WI38 (cell line): ENCODE measurements around the gene NPSR1.

Source experiments
- H3K4me3 ChIP-seq: 2 replicates; pipeline ENCODE4 v1.5.1; 2011; ENCODE audit warnings: low read depth, mild to moderate bottlenecking, control low read depth, low read length
- TF ChIP-seq, protein P1 (sequence below): IDR thresholded peaks from 2 replicates; pipeline ENCODE4 v1.5.1; 2012; ENCODE audit warnings: low read depth, mild to moderate bottlenecking, control low read depth, low read length

Gene NPSR1

GRCh38 chr7:34757570-34758110, 99.6 kb downstream of the NPSR1 start:
- H3K4me3 ChIP-seq = no peak overlapping the region
- TF ChIP-seq, protein P1, sequence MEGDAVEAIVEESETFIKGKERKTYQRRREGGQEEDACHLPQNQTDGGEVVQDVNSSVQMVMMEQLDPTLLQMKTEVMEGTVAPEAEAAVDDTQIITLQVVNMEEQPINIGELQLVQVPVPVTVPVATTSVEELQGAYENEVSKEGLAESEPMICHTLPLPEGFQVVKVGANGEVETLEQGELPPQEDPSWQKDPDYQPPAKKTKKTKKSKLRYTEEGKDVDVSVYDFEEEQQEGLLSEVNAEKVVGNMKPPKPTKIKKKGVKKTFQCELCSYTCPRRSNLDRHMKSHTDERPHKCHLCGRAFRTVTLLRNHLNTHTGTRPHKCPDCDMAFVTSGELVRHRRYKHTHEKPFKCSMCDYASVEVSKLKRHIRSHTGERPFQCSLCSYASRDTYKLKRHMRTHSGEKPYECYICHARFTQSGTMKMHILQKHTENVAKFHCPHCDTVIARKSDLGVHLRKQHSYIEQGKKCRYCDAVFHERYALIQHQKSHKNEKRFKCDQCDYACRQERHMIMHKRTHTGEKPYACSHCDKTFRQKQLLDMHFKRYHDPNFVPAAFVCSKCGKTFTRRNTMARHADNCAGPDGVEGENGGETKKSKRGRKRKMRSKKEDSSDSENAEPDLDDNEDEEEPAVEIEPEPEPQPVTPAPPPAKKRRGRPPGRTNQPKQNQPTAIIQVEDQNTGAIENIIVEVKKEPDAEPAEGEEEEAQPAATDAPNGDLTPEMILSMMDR = no peak

- TF ChIP-seq, protein P1 = no peak
- H3K4me3 ChIP-seq = no peak overlapping the region
These were observed 100.1 kb downstream of the NPSR1 start for GRCh38 chr7:34758111-34758601.

GRCh38 chr7:34759477-34760125, 101.6 kb downstream of the NPSR1 start:
- H3K4me3 ChIP-seq = no peak overlapping the region
- TF ChIP-seq, protein P1 = peak; percentile 32

- TF ChIP-seq, protein P1 = no peak
- no peak overlapping the region for H3K4me3 ChIP-seq
These were observed 102.3 kb downstream of the NPSR1 start for GRCh38 chr7:34760271-34760670.

GRCh38 chr7:34761206-34761605, 103.2 kb downstream of the NPSR1 start:
- TF ChIP-seq, protein P1 = no peak
- H3K4me3 ChIP-seq = no peak overlapping the region

DNA sequence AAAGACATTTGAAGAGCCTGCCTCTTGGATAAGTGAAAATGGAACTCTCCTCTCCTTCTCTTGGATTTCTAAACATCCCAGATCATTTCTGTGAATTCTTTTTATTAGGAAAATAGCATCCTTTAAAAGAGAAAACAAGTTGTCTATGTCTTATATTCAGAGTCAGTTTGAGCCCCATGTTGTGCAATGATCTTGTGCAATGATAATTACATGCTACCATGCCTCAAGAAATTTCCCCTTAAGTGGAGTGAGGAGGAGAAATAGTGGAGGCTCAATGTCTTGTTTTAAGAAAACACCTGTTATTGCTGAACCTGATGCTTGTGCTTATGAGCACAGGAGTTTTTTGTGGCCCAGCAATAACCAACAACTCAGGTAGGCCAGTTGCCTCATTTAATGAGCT, 103.6 kb downstream of the NPSR1 start:
- H3K4me3 ChIP-seq = no peak overlapping the region
- TF ChIP-seq, protein P1 = no peak

GRCh38 chr7:34762764-34763163, 104.7 kb downstream of the NPSR1 start:
- TF ChIP-seq, protein P1 = no peak

More at GRCh38 chr7:34762764-34763163, 104.7 kb downstream of the NPSR1 start:
- H3K4me3 ChIP-seq = no peak overlapping the region
